Neural crest cell (in vitro differentiated cells): ENCODE results near the gene CASP14. TPM values are rescaled to one million over a fixed set of nuclear protein-coding genes. Genes with fewer than 3 reads are reported as not detected.
A peak's percentile ranks its signal among the peaks of the same experiment; 100 is the strongest.
"Not testable (repeated sequence)": the region's sequence is repeated elsewhere in the genome, so short reads cannot be mapped to it uniquely, and the experiment has no call there.

Source experiments
- DNase-seq: peaks from one replicate; pipeline ENCODE4 v3.0.0; 2021; ENCODE audit warnings: low read depth, mixed read lengths, low spot score
- H3K27ac Mint-ChIP-seq: one replicate; pipeline ENCODE4 v1.8.0; 2021; ENCODE audit warnings: mild to moderate bottlenecking, mixed read lengths; ENCODE audit not compliant: unreplicated experiment
- H3K27me3 Mint-ChIP-seq: 2 replicates; pipeline ENCODE4 v1.8.0; 2021; ENCODE audit warnings: low read depth, mild to moderate bottlenecking, mixed read lengths
- H3K36me3 Mint-ChIP-seq: 2 replicates; pipeline ENCODE4 v1.8.0; 2021; ENCODE audit warnings: low read depth, mild to moderate bottlenecking, mixed read lengths
- H3K4me1 Mint-ChIP-seq: 2 replicates; pipeline ENCODE4 v1.8.0; 2021; ENCODE audit warnings: mixed read lengths
- H3K4me3 Mint-ChIP-seq: one replicate; pipeline ENCODE4 v1.8.0; 2021; ENCODE audit warnings: mild to moderate bottlenecking, mixed read lengths
- H3K9me3 Mint-ChIP-seq: 2 replicates; pipeline ENCODE4 v1.8.0; 2021; ENCODE audit warnings: mixed read lengths
- long read RNA-seq: library from polyadenylated mRNA; unstranded; transcript quantifications from one replicate; pipeline ENCODE4 v2.0.0, GENCODE V29; 2020
- total RNA-seq: library from RNA; stranded (reverse); gene quantifications from 2 replicates; pipeline ENCODE4 v1.2.1, GENCODE V29; 2021
- TF ChIP-seq, protein P1 (sequence below): fragments of 200-600 bp; sonication (generic); conservative IDR thresholded peaks from 2 replicates; pipeline ENCODE4 v1.5.0; 2021; ENCODE audit warnings: antibody characterized with exemption, mild to moderate bottlenecking

CASP14 gene, protein sequence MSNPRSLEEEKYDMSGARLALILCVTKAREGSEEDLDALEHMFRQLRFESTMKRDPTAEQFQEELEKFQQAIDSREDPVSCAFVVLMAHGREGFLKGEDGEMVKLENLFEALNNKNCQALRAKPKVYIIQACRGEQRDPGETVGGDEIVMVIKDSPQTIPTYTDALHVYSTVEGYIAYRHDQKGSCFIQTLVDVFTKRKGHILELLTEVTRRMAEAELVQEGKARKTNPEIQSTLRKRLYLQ
- total RNA-seq: not detected in 2 replicates
- long read RNA-seq: 0 reads

DNA sequence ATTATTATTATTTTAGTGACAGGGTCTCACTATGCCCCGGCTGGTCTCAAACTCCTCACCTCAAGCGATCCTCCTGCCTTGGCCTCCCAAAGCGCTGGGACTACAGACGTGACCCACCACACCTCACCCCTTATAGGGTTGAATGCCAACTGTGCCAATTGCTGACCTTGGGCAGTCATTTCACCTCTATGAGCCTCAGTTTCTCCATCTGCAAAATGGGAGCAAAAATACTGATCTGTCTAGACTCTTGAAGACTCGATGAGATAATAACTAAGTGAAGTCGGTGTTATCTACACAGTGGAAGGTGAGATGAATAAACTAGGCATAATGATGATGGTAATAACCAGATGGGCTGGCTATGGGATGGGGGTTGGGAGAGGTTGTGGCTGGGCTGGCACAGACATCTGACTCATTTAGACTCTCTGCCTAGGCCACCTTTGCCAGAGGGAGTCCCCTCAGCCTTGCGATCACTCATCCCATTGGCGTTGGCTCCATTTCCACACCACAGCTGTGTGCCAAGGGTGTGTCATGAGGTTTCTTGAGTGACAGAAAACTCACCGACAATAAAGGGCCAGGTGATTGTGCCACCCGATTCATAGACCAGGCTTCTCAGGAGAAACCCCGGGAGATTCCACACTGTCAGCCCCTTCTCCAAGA is at the start of gene CASP14:
Gene CASP14 (plus strand): TSS at position 596 of the 657 bp plus-strand sequence. CDS start 2,772 bp downstream, outside the sequence.
- H3K27ac Mint-ChIP-seq: no peak within 1 kb of the TSS
- no peak within 1 kb of the TSS for H3K4me3 Mint-ChIP-seq
- H3K9me3 Mint-ChIP-seq: peaks cover 13% of the 10 kb centered on the region
- TF ChIP-seq, protein P1, sequence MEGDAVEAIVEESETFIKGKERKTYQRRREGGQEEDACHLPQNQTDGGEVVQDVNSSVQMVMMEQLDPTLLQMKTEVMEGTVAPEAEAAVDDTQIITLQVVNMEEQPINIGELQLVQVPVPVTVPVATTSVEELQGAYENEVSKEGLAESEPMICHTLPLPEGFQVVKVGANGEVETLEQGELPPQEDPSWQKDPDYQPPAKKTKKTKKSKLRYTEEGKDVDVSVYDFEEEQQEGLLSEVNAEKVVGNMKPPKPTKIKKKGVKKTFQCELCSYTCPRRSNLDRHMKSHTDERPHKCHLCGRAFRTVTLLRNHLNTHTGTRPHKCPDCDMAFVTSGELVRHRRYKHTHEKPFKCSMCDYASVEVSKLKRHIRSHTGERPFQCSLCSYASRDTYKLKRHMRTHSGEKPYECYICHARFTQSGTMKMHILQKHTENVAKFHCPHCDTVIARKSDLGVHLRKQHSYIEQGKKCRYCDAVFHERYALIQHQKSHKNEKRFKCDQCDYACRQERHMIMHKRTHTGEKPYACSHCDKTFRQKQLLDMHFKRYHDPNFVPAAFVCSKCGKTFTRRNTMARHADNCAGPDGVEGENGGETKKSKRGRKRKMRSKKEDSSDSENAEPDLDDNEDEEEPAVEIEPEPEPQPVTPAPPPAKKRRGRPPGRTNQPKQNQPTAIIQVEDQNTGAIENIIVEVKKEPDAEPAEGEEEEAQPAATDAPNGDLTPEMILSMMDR: no peak
- no peaks in the 10 kb centered on the region for H3K36me3 Mint-ChIP-seq
- no peak for DNase-seq
- H3K27me3 Mint-ChIP-seq: peaks cover 62% of the 10 kb centered on the region
- no peaks in the 10 kb centered on the region for H3K4me1 Mint-ChIP-seq

DNA sequence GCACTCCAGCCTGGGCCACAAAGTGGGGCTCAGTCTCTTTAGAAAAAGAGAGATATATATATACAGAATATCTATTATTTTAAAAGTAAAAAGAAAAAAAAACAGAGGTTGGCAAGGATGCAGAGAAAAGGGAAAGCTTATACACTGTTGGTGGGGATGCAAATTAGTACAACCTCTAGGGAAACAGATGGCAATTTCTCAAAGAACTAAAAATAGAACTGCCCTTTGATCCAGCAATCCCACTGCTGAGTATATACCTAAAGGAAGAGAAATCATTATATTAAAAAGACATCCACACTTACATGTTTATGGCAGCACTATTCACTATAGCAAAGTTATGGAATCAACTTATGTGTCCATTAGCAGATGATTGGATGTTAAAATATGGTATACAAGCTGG is 41.0 kb upstream of the CASP14 start:
- DNase-seq: no peak
- peaks cover 2% of the 10 kb centered on the region for H3K9me3 Mint-ChIP-seq
- H3K27ac Mint-ChIP-seq: no peak overlapping the region
- H3K27me3 Mint-ChIP-seq: peaks cover 69% of the 10 kb centered on the region
- H3K4me1 Mint-ChIP-seq: no peaks in the 10 kb centered on the region
- H3K36me3 Mint-ChIP-seq: no peaks in the 10 kb centered on the region
- no peak overlapping the region for H3K4me3 Mint-ChIP-seq
- TF ChIP-seq, protein P1: no peak

DNA sequence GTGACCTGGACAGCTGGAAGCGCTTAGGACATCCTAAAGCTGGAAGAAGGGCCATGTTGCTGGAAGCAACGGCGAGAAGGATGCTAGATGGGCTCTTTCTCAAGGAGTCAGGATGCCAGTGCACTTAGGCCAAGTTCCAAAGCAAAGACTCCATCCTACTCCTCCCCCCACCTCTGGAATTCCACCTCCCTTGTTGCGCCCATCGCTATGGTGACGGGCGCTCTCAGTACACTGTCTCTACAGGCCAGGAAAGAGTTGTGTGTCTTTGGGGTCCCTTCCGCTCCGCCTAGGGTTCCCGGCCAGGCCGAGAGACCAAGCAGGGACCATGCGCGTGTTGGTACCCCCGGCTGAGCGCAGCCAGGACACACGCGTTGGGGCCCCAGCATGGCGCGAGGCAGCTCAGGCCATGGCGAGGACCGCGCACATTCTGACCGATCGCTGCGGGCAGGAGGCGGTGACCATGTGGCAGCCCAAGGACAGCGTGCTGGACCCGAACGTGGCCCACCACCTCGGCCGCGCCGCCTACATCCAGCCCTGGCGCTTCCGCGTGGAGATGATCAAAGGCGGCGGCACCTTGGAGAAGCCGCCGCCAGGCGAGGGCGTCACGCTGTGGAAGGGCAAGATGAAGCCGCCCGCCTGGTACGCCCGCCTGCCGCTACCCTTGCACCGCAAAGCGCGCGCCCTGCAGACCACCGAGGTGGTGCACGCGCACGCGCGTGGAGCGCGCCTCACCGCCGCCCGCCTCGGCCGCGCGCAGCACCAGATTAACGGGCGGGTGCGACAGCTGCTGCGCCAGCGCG is 38.6 kb upstream of the CASP14 start:
- Mint-ChIP-seq H3K27me3 (peaks cover 65% of the 10 kb centered on the region), H3K36me3 (no peaks in the 10 kb centered on the region), H3K4me3 (no peak overlapping the region), H3K4me1 (no peaks in the 10 kb centered on the region), H3K9me3 (peaks cover 2% of the 10 kb centered on the region), H3K27ac (no peak overlapping the region)
- TF ChIP-seq, protein P1: no peak
- DNase-seq: no peak

DNA sequence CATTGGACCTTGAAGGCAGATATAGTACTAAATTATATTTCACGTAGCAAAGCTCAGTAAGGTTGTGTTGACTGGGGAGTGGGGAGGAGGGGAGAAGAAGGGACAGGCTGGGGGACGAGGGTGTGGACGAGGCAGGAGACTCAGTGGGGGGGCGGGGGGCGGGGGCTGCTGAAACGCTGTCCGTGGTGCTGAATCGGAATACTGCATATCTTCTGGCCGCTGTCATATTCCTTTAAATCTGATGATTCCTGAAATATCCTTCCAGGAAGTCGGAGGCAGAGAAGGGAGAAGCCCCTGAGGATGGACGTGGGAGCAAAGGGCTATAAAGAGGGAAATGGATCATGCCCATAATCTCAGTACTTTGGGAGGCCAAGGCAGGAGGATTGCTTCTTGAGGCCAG is 34.7 kb upstream of the CASP14 start:
- TF ChIP-seq, protein P1: no peak
- H3K36me3 Mint-ChIP-seq: no peaks in the 10 kb centered on the region
- H3K9me3 Mint-ChIP-seq: no peaks in the 10 kb centered on the region
- H3K27ac Mint-ChIP-seq: no peak overlapping the region
- DNase-seq: no peak
- H3K27me3 Mint-ChIP-seq: peaks cover 49% of the 10 kb centered on the region
- no peak overlapping the region for H3K4me3 Mint-ChIP-seq
- H3K4me1 Mint-ChIP-seq: no peaks in the 10 kb centered on the region

DNA sequence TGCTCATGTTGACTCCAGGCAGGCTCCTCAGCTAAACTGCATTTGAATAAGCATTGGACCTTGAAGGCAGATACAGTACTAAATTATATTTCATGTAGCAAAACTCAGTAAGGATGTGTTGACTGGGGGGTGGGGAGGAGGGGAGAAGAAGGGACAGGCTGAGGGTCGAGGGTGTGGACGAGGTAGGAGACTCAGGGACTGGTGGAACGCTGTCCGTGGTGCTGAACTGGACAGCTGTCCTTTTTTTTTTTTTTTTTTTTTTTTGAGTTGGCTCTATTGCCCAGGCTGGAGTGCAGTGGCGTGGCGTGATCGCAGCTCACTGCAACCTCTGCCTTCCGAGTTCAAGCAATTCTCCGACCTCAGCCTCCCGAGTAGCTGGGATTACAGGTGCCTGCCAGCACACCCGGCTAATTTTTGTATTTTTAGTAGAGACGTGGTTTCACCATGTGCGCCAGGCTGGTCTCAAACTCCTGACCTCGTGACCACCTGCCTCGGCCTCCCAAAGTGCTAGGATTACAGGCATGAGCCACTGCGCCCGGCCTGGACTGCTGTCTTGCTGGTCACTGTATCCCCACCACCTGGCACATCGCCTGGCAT is 33.2 kb upstream of the CASP14 start:
- H3K4me1 Mint-ChIP-seq: no peaks in the 10 kb centered on the region
- H3K36me3 Mint-ChIP-seq: no peaks in the 10 kb centered on the region
- H3K9me3 Mint-ChIP-seq: no peaks in the 10 kb centered on the region
- peaks cover 41% of the 10 kb centered on the region for H3K27me3 Mint-ChIP-seq
- H3K27ac Mint-ChIP-seq: no peak overlapping the region
- TF ChIP-seq, protein P1: no peak
- DNase-seq: peak; percentile 38
- H3K4me3 Mint-ChIP-seq: no peak overlapping the region

DNA sequence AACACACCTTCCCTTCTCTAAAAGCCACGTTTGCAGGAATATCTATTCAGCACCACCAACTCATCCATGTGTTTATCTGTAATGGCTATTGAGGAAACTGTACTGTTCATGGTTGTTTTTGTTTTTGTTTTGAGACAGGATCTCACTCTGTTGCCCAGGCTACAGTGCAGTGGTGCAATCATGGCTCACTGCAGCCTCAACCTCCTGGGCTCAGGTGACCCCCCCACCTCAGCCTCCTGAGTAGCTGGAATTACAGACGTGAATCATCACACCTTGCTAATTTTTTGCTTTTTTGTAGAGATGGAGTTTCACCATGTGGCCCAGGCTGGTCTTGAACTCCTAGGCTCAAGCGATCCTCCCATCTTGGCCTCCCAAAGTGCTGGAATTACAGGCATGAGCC is 30.4 kb upstream of the CASP14 start:
- H3K4me1 Mint-ChIP-seq, H3K4me3 Mint-ChIP-seq, H3K27ac Mint-ChIP-seq, DNase-seq, H3K9me3 Mint-ChIP-seq, H3K36me3 Mint-ChIP-seq: not testable (repeated sequence)
- peaks cover 19% of the 10 kb centered on the region for H3K27me3 Mint-ChIP-seq
